ENCODE results near the gene KRTCAP3.

The KRTCAP3 gene

GRCh38 chr2:27471961-27472360 lies 29.8 kb downstream of the KRTCAP3 start:
- Histone ChIP-seq H3K9me3 (no peaks in the 10 kb centered on the region), H3K4me3 (ENCODE audit: low read depth, low read length) (no peak overlapping the region)

GRCh38 chr2:27485496-27485895 lies 43.3 kb downstream of the KRTCAP3 start:
- no peak for DNase-seq
- Histone ChIP-seq H3K4me3 (ENCODE audit: low read depth, low read length) (no peak overlapping the region), H3K27me3 (no peaks in the 10 kb centered on the region), H3K9me3 (no peaks in the 10 kb centered on the region), H3K36me3 (peaks cover 3% of the 10 kb centered on the region), H3K4me1 (no peaks in the 10 kb centered on the region)
- TF ChIP-seq CTCF (IDR thresholded peaks at IDR 0.05; ENCODE audit: low read depth, low read length), result no peak

More at GRCh38 chr2:27471961-27472360, 29.8 kb downstream of the KRTCAP3 start:
- Histone ChIP-seq H3K4me1 (no peaks in the 10 kb centered on the region), H3K27me3 (no peaks in the 10 kb centered on the region), H3K36me3 (peaks cover 17% of the 10 kb centered on the region)
- no peak for TF ChIP-seq CTCF (IDR thresholded peaks at IDR 0.05; ENCODE audit: low read depth, low read length)
- no peak for DNase-seq

GRCh38 chr2:27489118-27489497 lies 46.9 kb downstream of the KRTCAP3 start:
- Histone ChIP-seq H3K27me3 (peaks cover 2% of the 10 kb centered on the region), H3K4me1 (no peaks in the 10 kb centered on the region), H3K36me3 (no peaks in the 10 kb centered on the region; the same call in 1 of the 2 replicates), H3K9me3 (no peaks in the 10 kb centered on the region), H3K4me3 (ENCODE audit: low read depth, low read length) (peak overlapping the region; percentile 96)
- no peak for DNase-seq
- TF ChIP-seq CTCF (IDR thresholded peaks at IDR 0.05; ENCODE audit: low read depth, low read length), result no peak

- Histone ChIP-seq H3K9me3 (no peaks in the 10 kb centered on the region), H3K4me3 (ENCODE audit: low read depth, low read length) (peak within 1 kb of the TSS; percentile 96), H3K27me3 (peaks cover 8% of the 10 kb centered on the region), H3K4me1 (no peaks in the 10 kb centered on the region), H3K36me3 (no peaks in the 10 kb centered on the region)
- no peak for TF ChIP-seq CTCF (IDR thresholded peaks at IDR 0.05; ENCODE audit: low read depth, low read length)
- DNase-seq, result peak; percentile 99
Observed at GRCh38 chr2:27489498-27490397, 47.6 kb downstream of the KRTCAP3 start, which contains the start of gene IFT172. IFT172 (minus strand) TSS chr2:27489743; CDS start chr2:27489653, 90 bp downstream.

GRCh38 chr2:27492557-27492956 lies 50.4 kb downstream of the KRTCAP3 start:
- no peak overlapping the region for H3K4me3 ChIP-seq (ENCODE audit: low read depth, low read length)
- H3K27me3 ChIP-seq, result peaks cover 36% of the 10 kb centered on the region
- H3K9me3 ChIP-seq, result no peaks in the 10 kb centered on the region
- TF ChIP-seq CTCF (IDR thresholded peaks at IDR 0.05; ENCODE audit: low read depth, low read length), result no peak
- H3K36me3 ChIP-seq, result no peaks in the 10 kb centered on the region
- no peaks in the 10 kb centered on the region for H3K4me1 ChIP-seq
- DNase-seq, result no peak

GRCh38 chr2:27493948-27494283 lies 51.7 kb downstream of the KRTCAP3 start:
- TF ChIP-seq CTCF (IDR thresholded peaks at IDR 0.05; ENCODE audit: low read depth, low read length), result no peak
- Histone ChIP-seq H3K4me1 (no peaks in the 10 kb centered on the region), H3K27me3 (peaks cover 48% of the 10 kb centered on the region), H3K36me3 (no peaks in the 10 kb centered on the region), H3K4me3 (ENCODE audit: low read depth, low read length) (no peak overlapping the region), H3K9me3 (no peaks in the 10 kb centered on the region)
- DNase-seq, result no peak

Measured in BE2C (cell line).